Hematopoietic multipotent progenitor cell treated with erythropoietin and hydrocortisone succinate and interleukin-3 and kit ligand, for 4 days (in vitro differentiated cells): ENCODE results near the gene ZFP36.

Experiments used
- DNase-seq: peaks from one replicate; pipeline ENCODE4 v3.0.0-alpha.2; 2015

The ZFP36 gene

DNA sequence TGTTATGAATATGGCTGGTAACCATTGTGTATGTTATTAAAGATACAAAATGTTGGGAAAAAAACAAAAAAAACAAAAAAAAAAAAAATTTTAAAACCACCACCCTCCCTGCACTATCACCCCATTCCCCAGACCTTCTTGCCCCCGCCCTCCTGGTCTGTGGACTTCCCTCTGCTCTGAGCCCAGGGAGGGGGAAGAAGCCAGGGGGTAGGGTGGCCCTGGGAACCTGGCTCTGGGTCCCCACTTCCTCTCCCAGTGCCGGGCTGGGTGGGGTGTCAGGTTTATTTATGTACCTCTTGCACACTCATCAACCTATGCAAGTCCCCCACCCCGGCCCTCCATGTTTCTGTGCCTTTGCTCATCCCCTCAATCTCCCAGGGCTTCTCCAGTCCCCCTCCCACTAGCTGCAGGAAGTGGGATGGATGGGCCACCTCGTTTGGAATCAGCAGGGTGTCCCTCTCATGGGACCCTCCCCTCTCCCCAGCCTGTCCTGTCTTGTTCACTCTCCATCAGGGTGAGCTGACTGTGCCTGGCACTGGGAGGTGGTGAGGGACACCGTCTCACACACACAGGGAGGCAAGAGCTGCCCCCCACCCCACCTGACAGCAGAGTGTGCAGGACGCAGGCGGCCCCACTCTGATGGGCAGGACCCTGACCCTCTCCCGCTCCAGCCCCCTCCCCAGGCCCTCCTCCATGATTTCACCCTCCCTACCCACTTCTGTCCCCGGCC lies 21.6 kb upstream of the ZFP36 start:
- DNase-seq: no peak

DNA sequence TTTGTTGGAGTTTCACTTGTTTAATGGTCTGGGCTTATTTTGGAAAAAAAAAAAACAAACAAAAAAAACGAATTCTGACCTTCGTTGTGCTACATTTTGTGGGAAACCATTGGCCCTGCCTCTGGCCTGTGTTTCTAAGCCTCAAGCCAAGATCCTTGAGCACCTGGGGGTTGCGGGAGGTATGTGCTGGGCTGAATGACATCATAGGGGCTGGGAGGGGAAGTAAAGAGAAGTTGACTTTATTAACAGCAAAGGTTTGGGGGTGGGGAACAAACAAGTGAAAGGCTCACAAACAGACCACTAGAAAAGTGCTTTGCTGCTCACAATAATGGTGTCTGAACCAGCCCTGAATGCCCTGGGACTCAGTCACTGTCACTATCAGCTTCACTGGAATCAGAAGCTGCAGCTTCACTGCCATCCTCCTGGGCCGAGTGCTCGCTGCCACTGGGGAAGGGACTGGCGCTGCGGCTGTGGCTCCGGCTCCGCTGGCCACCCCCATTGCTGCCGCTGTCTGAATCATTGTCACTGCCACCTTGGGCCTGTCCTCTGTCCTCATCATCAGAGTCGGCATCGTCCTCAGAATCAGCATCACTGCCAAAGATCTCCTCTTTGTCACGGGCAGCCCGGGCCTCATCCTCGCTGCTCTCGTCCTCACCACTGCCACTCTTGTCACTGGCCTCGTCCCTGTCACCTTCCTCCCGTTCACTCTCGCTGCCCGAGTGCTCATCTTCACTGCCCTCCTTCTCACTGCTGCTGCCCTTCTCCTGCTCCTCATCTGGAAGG lies 20.8 kb upstream of the ZFP36 start:
- no peak for DNase-seq

DNA sequence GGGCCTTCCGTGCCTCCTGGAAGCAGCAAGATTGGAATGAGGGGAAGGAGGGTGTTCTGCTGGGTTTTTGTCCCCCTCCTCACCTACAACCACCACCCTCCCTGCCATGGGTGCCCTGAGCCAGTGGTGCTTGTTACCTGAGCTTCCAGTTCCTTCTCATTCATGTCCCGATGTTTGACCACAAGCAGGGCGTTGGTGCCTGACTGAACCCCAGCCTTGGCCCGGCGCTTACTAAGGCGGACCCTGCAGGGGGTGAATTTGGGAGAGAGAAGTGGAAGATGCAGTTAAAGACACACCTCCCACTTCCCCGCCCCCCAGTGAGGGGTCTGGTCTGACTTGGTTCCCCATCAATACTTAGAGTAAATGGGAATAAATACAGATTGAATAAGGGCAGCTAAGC lies 20.1 kb upstream of the ZFP36 start:
- DNase-seq: no peak

DNA sequence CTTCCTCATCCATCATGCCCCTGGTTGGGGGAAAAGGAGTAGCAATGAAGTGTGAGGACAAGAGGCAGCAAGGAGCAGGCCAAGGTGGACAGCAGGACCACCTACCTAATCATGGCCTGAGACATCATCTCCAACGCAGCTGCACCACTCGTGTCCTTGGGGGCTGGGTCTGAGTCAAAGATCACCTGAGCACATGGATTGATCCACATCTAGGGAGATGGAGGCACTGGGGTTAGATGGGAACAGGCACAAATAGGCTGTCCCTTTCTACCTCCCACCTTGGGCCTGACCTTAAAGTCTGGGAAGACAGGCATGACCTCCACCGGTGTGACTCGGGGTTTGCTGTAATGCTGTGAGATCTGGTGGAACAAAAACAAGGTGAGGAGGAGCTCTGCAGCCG lies 18.0 kb upstream of the ZFP36 start:
- no peak for DNase-seq

DNA sequence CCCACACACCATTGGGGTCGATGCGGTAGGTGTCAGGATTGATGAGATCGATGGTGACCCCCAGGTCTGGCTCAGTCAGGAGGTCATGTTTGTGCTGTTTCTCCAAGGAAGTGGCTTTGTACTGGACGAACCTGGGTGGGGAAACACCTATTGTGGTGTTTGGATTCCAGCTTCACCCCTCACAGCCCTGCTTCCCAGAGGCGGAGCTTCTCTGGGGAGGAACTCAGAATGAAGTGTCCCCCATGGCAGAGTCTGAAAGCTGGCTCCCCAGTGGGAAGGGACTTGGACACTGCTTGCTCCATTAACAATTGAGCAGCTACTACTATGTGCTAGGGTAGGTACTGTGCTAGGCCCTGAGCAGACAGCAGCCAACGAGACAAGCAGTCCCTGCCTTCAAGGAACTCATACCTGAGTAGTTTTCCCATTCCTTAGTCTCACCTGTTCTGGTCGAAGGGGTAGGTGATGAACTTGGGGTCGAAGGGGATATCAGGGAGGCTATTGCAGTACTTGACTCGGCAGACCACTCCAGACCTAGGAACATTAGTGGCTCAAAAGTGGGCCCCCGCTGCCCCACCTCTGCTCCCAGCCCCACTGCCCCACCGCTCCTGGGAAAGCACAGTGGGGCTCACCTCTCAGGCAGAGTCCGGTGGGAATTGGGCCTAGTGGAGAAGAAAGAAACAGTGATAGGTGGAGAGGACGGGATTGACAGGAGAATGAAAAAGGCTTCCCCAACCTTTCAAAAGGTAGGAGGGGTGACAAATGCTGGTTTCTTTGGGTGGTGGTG lies 16.8 kb upstream of the ZFP36 start:
- no peak for DNase-seq

DNA sequence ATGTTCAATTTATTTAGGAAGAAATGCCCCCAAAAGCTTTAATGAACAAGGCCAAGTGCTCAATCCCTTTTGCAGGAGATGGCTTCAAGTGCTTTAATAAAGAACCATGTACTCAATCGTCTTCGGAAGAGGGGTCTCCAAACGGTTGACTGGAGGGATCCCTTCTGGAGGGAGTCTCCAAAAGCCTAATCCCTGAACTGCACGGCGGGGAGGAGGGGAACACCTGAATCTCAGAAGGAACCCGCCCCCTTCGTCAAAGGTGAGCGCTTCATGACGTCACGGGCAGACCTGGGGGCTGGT lies 16.2 kb upstream of the ZFP36 start:
- DNase-seq: no peak

DNA sequence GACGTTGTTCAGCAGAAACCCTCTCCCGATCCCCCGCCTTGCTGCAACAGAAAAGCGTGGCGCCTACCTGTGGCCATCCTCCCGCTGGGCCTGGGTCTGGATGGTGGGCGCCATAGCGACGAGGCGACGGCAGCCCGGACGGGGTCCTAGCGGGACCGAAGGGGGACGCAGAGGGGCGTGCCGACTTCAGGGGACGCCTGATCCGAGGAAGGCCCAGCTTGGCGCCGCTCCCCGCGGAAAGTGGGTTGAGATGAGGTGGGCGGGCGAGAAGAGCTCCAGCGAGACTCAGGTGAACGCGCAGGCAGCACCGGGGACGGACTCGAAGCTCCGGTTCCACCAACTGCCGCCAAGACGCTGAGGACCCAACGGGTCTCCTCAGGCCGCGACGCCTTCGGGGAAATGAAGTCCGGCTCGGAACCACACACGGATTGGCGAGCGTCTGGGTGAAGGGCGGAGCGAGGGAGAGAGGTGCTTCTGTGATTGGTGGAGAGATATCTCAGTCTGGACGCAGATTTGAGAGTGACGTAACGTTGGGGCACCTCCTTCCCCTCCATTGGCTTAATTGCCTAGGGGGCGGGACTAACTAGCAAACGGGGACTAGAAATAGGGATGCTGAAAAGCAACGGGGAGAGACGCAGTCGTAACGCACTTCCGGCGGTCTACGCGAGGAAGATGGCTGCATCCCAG lies 15.8 kb upstream of the ZFP36 start, which contains the start of the genes MED29 and PAF1:
MED29 (plus strand) TSS at position 628 of the 687 bp plus-strand sequence; CDS start at position 673, 45 bp downstream.
PAF1 (minus strand) TSS at position 356 of the 687 bp plus-strand sequence; CDS start at position 114, 242 bp downstream.
- peak; percentile 100 for DNase-seq

DNA sequence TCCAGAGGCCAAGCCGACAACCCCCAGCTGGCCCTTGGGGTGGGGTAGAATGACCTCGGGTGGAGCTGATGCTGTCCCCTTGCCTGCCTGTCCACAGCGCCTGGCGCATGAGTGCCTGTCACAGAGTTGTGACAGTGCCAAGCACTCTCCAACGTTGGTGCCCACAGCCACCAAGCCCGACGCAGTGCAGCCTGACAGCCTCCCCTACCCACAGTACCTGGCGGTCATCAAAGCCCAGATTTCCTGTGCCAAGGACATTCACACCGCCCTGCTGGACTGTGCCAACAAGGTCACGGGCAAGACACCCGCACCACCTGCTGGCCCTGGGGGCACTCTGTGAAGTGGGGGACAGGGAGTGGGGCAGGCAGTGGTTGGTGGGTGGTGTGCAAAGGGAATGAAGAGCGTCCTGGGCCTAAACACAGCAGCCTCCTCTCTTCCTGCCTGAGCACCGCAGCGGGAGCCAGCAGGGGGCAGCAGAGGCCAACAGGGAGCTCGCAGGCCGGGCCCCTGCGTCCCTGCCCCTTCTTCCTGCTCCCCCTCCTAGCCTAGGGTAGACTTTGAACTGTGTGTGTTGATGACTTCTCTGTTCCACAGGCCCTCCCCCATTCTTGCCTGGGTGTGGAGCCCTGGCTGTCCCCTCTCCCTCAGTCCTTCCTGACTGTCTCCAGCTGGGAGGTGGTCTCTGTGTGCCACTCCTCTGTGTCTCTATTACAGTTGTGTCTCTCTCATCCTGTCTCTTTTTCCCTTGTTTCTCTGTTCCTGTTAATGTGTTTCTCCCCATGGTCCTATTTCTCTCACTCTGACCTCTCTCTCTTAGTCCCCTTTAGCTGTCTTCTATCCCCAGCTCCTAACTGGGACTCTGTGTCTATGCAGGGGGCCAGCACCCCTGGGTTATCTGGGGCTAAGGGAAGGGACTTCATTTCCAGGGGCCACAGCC lies 9.0 kb upstream of the ZFP36 start:
- peak; percentile 95 for DNase-seq

DNA sequence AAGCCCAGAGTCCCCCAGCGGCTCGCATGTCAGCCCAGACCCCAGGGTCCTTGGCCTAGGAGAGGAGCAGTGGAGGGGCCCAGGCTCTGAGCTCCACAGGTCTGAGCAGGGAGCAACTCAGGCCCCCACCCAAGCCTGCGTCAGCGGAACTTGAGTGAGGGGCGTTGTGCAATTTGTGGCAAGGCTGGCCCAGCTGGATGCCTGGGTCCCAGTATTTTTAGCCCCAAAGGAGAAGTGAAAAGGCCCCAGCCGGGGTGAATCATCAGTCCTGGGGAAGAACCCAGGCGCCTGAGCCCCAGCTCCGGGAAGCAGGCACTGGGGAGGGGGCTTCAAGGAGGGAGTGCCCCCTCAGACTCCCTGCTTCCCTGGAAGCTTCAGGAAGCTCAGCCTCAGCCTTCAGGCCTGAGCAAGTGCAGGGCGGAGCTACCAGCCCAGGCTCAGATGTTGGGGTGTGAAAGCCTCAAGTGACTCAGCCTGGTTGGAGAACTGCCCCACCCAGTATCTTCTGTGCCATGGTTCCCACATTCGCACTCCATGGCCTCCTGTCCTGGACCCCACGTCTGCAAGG lies 8.3 kb upstream of the ZFP36 start:
- DNase-seq: peak; percentile 83

DNA sequence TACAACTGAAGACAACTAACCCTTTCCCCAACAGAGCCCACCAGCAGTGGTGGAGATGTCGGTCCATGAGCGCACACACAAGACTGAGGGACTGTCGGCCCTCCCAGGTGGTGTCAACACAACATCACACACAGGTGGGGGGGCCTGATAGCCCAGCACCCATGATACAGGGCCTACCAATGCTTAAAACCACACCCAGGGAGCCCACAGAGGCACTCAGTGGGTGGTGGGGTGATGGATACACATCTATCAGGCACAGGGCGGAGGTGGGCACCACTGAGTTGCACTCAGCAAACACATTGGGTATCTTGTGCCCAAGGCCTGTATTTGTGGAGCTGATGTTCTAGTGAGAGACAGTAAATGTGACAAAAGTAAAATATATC lies 7.0 kb upstream of the ZFP36 start:
- no peak for DNase-seq

DNA sequence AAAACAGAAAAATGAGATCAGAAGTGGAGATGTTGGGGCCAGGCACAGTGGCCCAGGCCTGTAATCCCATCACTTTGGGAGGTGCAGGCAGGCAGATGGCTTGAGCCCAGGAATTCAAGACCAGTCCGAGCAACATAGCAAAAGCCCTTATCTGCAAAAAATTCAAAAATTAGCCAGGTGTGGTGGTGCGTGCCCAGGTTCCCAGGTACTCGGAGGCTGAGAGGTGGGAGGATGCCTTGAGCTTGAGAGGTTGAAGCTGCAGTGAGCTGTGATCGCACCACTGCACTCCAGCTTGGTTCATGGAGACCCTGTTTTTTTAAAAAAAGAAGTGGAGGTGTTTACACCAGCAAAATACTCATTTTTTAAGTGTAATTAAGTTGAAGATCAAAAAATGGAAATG lies 6.6 kb upstream of the ZFP36 start:
- no peak for DNase-seq

DNA sequence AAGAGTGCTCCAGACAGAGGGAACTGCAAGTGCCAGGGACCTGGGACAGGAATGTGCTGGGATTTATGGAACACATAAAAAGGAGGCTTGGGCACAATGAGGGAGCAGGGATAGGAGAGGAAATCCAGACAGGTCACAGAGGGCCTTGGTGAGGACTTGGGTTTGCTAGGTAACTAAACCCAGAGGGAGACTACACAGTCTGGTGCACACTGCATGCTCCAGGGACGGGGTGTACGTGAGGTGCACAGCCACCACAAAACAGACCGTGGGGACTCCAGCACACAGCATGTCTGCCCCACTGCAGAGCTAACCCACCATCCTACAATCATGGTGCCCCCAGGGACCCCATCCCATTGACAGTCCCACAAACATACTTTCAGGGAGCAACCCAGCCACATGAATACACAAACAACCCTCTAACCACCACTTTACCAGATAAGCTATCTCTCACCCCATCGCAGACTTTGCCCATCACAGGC lies 5.5 kb upstream of the ZFP36 start:
- DNase-seq: no peak

DNA sequence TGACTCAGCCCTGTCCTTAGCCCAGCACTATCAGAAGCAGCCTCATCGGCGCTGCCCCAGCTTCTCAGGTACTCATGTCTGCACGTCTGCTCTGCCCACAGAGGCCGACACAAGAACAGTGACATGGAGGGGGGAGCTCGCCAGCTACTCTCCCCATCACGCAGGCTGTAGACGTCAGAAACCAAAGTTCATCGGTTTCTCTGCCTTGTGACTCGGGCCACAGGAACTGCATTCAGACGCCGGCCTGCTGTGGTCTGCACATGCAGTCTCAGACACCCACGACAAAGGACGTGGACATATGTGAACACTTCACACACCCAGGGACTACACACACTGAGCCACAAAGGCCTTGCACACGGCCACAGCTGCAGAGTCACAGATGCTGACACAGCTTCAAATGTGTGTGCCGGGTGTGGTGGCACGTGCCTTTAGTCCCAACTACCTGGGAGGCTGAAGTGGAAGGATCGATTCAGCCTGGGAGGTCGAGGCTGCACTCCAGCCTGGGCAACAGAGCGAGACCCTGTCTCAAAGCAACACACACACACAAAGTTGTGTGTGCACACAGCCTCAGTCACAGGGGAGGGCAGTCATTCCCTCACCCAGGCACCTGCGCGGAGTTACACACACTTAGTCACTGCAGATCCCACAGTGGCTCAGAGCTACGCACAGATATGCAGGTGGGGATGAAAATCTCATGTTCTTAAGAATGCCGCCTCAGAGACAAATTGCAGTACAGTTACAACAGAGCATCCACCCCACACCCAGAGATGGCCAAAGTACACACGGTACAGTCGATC lies 4.9 kb upstream of the ZFP36 start:
- DNase-seq: peak; percentile 90

DNA sequence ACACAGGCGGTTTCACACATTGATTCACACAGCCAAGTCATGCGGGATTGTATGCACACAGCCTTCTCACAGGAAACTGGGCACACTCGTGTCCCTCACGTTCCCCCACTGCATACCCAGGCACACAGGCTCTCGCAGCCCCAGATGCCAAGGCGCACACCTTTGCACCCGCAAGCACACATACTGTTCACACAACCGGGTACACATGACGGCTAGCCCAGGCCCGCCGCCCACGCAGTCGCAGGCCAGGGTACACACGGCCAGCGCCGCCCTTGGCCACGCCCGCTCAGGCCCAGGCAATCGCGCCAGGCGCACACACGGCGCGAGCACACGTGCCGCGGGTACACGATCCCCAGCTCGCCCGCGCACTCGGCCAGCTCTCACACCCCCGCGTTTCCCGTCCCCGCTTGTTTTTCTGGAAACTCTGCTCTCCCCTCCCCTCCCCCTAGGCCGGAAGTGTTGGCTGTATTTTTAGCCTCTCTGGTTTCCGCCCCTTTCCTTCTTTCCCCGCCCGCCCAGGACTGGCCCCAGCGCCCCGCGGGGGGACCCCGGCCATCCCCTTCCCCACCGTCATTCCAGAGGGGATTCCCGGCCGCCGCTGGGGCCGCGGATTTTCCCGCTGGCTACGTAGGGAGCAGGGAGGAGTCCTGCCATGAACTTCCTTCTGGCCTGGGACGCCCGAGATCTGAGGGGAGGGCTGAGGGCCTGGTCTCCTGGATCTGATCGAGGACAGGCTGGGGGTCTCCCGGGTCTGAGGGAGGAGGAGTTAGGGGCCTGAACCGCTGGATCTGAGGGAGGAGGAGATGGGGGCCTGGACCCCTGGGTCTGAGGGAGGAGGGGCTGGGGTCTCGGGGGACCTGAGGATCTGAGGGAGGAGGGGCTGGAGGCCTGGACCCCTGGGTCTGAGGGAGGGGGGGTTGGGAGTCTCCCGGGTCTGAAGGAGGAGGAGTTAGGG lies 4.0 kb upstream of the ZFP36 start:
- DNase-seq: peak; percentile 94

DNA sequence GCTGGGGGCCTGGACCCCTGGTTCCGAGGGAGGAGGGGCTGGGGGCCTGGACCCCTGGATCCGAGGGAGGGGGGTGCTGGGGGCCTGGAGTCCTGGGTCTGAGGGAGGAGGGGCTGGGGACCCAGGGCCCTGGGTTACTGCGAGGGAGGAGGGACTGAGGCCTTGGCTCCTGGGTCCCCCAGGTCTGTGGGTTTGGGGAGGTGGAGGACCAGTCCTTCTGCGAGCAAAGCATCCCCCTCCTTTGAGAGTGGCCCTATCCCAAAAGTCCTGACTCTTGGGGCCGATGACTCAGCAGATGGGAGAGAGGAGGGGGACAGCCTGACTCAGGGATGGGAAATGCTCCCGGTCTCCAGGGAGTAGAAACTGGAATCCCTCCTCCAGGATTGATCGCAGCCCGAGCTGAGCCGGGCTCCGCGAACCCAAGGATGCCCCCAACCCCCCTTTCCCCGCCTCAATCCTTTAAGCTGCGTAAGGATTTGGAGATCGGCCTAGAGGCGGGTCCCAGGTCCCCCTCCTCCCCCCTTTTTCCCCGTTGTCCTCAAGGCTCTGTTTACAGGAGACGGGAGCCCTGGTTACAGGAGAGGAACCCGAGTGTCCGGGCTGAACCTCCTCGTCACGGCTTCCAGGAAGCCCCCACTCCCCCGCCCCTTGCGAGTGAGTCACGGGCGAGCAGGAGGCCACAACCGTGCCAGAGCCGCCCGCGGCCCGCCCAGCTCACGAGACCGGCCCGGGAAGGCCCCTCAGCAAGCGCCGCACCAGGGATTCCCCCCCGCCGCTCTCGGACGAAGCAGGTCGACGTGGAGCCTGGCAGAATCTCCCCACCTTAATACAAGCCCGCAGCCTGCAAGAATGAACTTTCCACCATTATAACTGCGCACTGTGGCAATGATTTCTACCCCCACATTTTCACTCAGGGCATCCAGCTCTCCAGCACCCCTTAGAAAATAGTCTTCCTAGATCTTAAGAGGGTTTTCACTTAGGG lies 3.0 kb upstream of the ZFP36 start:
- DNase-seq: peak; percentile 94

DNA sequence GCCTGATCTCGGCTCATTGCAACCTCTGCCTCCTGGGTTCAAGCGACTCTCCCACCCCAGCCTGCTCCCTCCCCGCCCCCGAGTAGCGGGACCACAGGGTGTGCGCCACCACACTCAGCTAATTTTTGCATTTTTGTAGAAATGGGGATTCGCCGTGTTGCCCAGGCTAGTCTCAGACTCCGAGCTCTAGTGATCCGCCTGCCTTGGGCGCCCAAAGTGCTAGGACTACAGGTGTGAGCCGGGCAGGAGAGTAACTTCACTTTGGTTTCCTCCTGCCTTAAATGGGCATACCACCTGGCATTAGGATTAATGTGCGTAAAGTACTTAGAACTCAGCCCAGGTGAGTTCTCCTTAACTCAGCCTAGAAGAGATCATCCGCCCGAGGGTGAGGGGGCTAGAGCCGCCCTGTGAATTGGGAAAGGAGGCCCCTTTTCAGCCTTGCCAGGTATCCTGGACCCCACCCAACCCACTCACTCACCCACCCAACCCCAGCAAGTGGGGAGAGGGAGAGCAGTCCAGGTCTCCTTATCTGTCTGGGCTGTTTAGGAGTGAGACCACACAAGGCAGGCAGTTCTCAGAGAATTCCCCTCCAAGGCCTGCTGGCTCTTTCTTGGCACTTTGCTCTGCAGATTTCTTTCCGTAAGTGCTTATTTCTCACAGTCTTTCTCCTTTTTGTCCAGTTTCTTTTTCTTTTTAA lies 1.2 kb upstream of the ZFP36 start:
- no peak for DNase-seq

DNA sequence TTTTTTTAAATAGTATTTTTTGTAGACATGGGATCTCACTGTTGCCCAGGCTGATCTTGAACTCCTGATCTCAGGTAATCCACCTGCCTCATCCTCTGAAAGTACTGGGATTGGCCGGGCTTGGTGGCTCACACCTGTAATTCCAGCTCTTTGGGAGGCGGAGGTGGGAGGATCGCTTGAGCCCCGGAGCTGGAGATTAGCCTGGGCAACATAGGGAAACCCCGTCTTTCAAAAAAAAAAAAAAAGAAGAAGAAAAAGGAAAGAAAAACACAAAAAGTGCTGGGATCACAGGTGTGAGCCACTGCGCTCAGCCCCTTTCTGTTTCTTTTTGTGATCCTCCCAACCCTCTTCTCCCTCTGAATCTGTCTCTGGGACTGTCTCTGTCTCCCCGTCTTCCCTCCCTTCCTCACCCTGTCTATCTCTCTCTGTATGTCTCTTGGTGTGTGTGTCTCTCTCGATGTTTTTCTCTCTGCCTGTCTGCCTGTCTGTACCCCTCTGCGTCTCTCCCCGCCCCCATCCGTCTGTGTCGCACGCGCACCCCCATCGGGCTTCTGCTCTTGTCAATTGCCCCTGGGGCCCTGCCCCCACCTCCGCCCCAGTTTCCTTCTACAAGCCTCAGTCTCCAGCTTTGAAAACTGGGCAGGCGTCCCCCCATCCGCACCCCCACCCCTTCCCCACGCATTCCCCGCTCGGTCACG lies 540 bp upstream of the ZFP36 start:
- peak; percentile 89 for DNase-seq
